UCSD-AML1 (cell line): Measurements from ENCODE around the gene MED25.
A peak's percentile ranks its signal among the peaks of the same experiment; 100 is the strongest.

ENCODE experiments used
- DNase-seq: peaks from one replicate; lab custom pipeline; 2025; ENCODE audit not compliant: unreplicated experiment; lab: John Stamatoyannopoulos, UW

Gene MED25

GRCh38 chr19:49840321-49840720, 22.2 kb downstream of the MED25 start:
- no peak for DNase-seq

GRCh38 chr19:49840736-49841249, 22.7 kb downstream of the MED25 start:
- DNase-seq = no peak

GRCh38 chr19:49843265-49843664, 25.2 kb downstream of the MED25 start:
- DNase-seq = no peak

- no peak for DNase-seq
These were observed 26.3 kb downstream of the MED25 start for GRCh38 chr19:49844138-49845095.

- DNase-seq = no peak
These were observed 27.3 kb downstream of the MED25 start for GRCh38 chr19:49845414-49845813.

GRCh38 chr19:49846408-49846807, 28.3 kb downstream of the MED25 start:
- DNase-seq = no peak

GRCh38 chr19:49847731-49848696, 29.9 kb downstream of the MED25 start:
- no peak for DNase-seq

GRCh38 chr19:49848938-49849337, 30.8 kb downstream of the MED25 start:
- no peak for DNase-seq

GRCh38 chr19:49849433-49850220, 31.5 kb downstream of the MED25 start:
- no peak for DNase-seq

- DNase-seq = no peak
These were observed 32.1 kb downstream of the MED25 start for GRCh38 chr19:49850221-49850486.

- DNase-seq = peak; percentile 94
These were observed 32.6 kb downstream of the MED25 start, which contains the start of gene PTOV1 for GRCh38 chr19:49850487-49851342. Gene PTOV1, plus strand, starts transcription at chr19:49851159.

GRCh38 chr19:49851456-49852259, 33.6 kb downstream of the MED25 start:
- no peak for DNase-seq

- no peak for DNase-seq
These were observed 34.6 kb downstream of the MED25 start for GRCh38 chr19:49852631-49853126.

GRCh38 chr19:49853852-49854377, 35.8 kb downstream of the MED25 start:
- DNase-seq = no peak

GRCh38 chr19:49854378-49855263, 36.5 kb downstream of the MED25 start:
- no peak for DNase-seq

GRCh38 chr19:49855277-49855675, 37.2 kb downstream of the MED25 start:
- DNase-seq = no peak
